Brain microvascular endothelial cell (primary cell): Measurements from ENCODE around the gene LY6G5B.
A peak's percentile ranks its signal among the peaks of the same experiment; 100 is the strongest.

Experiments used
- DNase-seq: peaks from one replicate; pipeline ENCODE4 v3.0.0-alpha.2; 2020
- H3K27ac ChIP-seq: fragments of 250-450 bp; sonication (Bioruptor Pico); 2 replicates; pipeline ENCODE4 v1.5.1; 2020; ENCODE audit warnings: mild to moderate bottlenecking, moderate library complexity
- H3K27me3 ChIP-seq: fragments of 250-450 bp; sonication (Bioruptor Pico); replicated peaks from 2 replicates; pipeline ENCODE4 v1.5.1; 2020; ENCODE audit warnings: mild to moderate bottlenecking
- H3K36me3 ChIP-seq: fragments of 250-450 bp; sonication (Bioruptor Pico); replicated peaks from 2 replicates; pipeline ENCODE4 v1.5.1; 2020; ENCODE audit warnings: mild to moderate bottlenecking
- H3K4me3 ChIP-seq: 2 replicates; pipeline ENCODE4 v1.5.1; 2011; ENCODE audit warnings: low read depth, mild to moderate bottlenecking, control low read depth, low read length, moderate library complexity
- CTCF ChIP-seq: IDR thresholded peaks from 2 replicates; pipeline ENCODE4 v1.5.1; 2011; ENCODE audit warnings: low read depth, mild to moderate bottlenecking, moderate library complexity, low read length, control low read depth, inconsistent platforms; ENCODE audit errors: missing control alignments
- in situ Hi-C: cut with HindIII; loops from 2 replicates; pipeline ENCODE4 v1.10.0; 2017; ENCODE audit warnings: low sequenced_read_pairs, low pct_ligation_motif_present

Gene LY6G5B, protein sequence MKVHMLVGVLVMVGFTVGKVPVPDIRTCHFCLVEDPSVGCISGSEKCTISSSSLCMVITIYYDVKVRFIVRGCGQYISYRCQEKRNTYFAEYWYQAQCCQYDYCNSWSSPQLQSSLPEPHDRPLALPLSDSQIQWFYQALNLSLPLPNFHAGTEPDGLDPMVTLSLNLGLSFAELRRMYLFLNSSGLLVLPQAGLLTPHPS

DNA sequence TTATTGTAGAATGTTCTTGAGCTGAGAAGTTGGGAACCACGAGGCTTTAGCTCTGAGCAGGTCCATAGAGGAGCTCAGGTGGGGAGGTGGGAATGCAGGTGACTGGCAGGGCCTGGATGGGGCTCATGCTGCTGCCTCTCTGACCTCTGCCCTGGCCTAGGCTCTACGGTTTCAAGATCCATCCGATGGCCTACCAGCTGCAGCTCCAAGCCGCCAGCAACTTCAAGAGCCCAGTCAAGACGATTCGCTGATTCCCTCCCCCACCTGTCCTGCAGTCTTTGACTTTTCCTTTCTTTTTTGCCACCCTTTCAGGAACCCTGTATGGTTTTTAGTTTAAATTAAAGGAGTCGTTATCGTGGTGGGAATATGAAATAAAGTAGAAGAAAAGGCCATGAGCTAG lies at the start of gene LY6G5B:
LY6G5B (plus strand) TSS at position 301 of the 400 bp plus-strand sequence. CDS start 975 bp downstream, outside the sequence.
- Histone ChIP-seq H3K4me3 (no peak within 1 kb of the TSS), H3K27me3 (no peaks in the 10 kb centered on the region), H3K27ac (no peak within 1 kb of the TSS), H3K36me3 (peaks cover 72% of the 10 kb centered on the region)
- no peak for DNase-seq
- TF ChIP-seq CTCF, result no peak
- in situ Hi-C loops, result no loop called here

DNA sequence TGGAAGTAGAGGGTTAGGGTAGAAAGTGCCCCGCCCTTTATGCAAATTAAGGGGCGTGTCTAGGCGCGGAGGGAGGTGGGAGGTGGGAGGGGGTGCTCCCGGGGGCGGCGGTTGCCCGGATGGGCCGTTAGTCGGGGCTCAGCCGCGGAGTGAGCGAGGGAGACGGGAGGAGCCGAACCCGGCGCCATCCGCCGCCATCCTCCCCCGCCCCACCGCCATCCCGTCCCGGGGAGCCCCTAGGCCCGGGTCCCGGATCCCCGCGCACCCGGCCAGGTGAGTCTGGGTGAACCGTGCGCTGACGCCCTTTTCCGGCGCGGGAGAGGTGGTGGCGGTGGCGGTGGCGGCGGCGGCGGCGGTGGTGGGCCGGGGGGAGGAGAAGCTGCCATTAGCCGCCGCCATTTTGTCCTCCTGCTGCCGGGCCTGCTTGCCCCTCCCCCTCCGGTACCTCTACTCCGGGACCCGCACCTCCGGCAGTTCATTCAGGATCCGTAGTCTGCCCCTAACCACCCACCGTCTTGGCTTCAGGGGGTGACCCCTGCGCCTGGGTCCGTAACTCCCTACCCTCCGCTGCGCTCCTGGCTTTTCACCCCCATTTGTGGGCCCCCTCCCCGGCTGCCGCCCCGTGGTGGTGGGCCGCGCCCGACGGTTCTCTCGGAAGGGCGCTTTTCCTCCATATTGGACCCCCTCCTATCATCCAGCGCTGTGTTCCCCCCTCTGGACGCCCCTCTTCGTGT lies 49.0 kb upstream of the LY6G5B start, which contains the start of gene PRRC2A:
PRRC2A (plus strand) TSS at position 130 of the 734 bp plus-strand sequence. CDS start 2,075 bp downstream, outside the sequence.
- peak; percentile 46 for DNase-seq

DNA sequence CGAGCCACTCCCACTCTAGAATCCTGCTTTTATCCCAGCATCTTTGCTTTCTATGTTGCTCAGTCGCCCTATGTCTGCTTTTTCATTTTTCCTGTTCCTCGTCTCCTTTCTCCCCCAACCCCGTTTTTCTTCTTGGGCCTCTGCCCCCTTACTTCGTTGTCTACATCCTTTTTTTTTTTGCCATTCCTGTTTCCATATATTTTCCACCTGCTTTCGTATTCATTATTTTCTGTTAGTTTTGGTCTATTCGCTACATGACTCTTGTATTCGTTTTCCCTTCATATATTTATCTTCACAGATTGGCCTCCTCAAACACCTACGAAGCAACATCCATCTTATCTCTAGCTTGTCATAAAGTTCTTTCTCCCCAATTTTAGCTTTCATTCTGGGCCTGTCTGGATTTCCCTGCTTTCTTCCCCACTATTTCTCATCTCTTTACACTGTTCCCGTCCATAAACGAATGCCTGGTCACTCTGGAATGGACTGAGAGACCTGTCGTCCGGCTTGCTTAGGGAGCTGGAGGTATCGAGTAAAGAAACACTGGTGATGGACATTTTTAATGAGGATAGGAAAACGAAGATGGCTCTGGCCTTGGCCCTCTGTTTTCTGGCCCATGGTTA lies 48.3 kb upstream of the LY6G5B start:
- Histone ChIP-seq H3K4me3 (peak overlapping the region; percentile 94), H3K27me3 (no peaks in the 10 kb centered on the region), H3K27ac (peak overlapping the region; percentile 93), H3K36me3 (peaks cover 39% of the 10 kb centered on the region)
- DNase-seq, result no peak
- no peak for TF ChIP-seq CTCF
- in situ Hi-C loops, result no loop called here

More for the DNA sequence above, 49.0 kb upstream of the LY6G5B start, which contains the start of gene PRRC2A:
- no peaks in the 10 kb centered on the region for H3K27me3 ChIP-seq
- peaks cover 32% of the 10 kb centered on the region for H3K36me3 ChIP-seq
- in situ Hi-C loops, result no loop called here
- TF ChIP-seq CTCF, result no peak
- peak within 1 kb of the TSS; percentile 94 for H3K4me3 ChIP-seq
- H3K27ac ChIP-seq, result peak within 1 kb of the TSS; percentile 93

DNA sequence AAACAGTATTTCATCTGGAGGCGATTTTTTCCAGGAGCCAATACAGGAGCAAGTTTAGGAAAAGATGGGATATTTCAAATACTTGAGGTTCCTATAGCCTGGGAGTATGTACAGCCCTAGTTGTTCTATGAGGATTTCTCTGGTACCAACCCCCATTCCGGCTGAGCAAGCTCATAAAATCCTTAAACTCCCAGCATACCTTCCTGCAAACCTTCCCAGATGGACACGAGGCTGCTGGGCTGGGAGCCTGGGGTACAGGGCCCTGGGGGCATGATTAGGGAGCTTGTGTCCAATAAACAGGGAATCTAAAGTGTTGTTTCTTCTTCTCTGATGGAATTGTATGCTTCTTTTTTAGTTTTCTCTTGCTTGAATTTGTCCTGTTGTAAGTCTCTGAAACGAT lies 47.8 kb upstream of the LY6G5B start:
- Histone ChIP-seq H3K4me3 (peak overlapping the region; percentile 94), H3K27ac (peak overlapping the region; percentile 93)
- in situ Hi-C loops, result no loop called here

GRCh38 chr6:31622684-31623091 lies 47.1 kb upstream of the LY6G5B start:
- peak overlapping the region; percentile 94 for H3K4me3 ChIP-seq
- DNase-seq, result no peak
- H3K27me3 ChIP-seq, result no peaks in the 10 kb centered on the region
- no peak for TF ChIP-seq CTCF
- H3K36me3 ChIP-seq, result peaks cover 51% of the 10 kb centered on the region
- in situ Hi-C loops, result no loop called here
- H3K27ac ChIP-seq, result no peak overlapping the region

More for the DNA sequence above, 47.8 kb upstream of the LY6G5B start:
- Histone ChIP-seq H3K27me3 (no peaks in the 10 kb centered on the region), H3K36me3 (peaks cover 44% of the 10 kb centered on the region)
- no peak for DNase-seq
- no peak for TF ChIP-seq CTCF
